H9 (cell line): Measurements from ENCODE around the gene TMEM117. TPM values are rescaled to one million over a fixed set of nuclear protein-coding genes. Genes with fewer than 3 reads are reported as not detected.

Experiments
- DNase-seq: peaks from one replicate; pipeline ENCODE4 v3.0.0-alpha.2; 2017
- H2AFZ ChIP-seq: one replicate; pipeline ENCODE4 v1.6.1; 2013; ENCODE audit warnings: mild to moderate bottlenecking, low read length, control low read depth, moderate library complexity
- H2AK5ac ChIP-seq: 2 replicates; pipeline ENCODE4 v1.6.1; 2013; ENCODE audit warnings: low read length, control low read depth, mixed read lengths; ENCODE audit not compliant: insufficient read length
- H2BK120ac ChIP-seq: one replicate; pipeline ENCODE4 v1.6.1; 2013; ENCODE audit warnings: low read depth, mild to moderate bottlenecking, low read length, control low read depth, inconsistent platforms; ENCODE audit not compliant: poor library complexity, severe bottlenecking
- H2BK12ac ChIP-seq: 2 replicates; pipeline ENCODE4 v1.6.1; 2013; ENCODE audit warnings: low read length, control low read depth, mixed read lengths, low read depth; ENCODE audit not compliant: insufficient read length
- H2BK15ac ChIP-seq: 2 replicates; pipeline ENCODE4 v1.6.1; 2013; ENCODE audit warnings: low read depth, low read length, control low read depth
- H2BK20ac ChIP-seq: one replicate; pipeline ENCODE4 v1.6.1; 2013; ENCODE audit warnings: low read depth, mild to moderate bottlenecking, low read length, control low read depth, inconsistent platforms; ENCODE audit not compliant: poor library complexity, severe bottlenecking
- H2BK5ac ChIP-seq: 2 replicates; pipeline ENCODE4 v1.6.1; 2013; ENCODE audit warnings: low read length, control low read depth, mixed read lengths; ENCODE audit not compliant: insufficient read length
- H3K14ac ChIP-seq: 2 replicates; pipeline ENCODE4 v1.6.1; 2013; ENCODE audit warnings: low read length, control low read depth; ENCODE audit not compliant: insufficient read depth
- H3K18ac ChIP-seq: 2 replicates; pipeline ENCODE4 v1.6.1; 2013; ENCODE audit warnings: low read depth, mild to moderate bottlenecking, mixed read lengths, low read length, control low read depth; ENCODE audit not compliant: insufficient read length
- H3K23ac ChIP-seq: 2 replicates; pipeline ENCODE4 v1.6.1; 2013; ENCODE audit warnings: low read length, control low read depth, mixed read lengths, low read depth; ENCODE audit not compliant: insufficient read length
- H3K23me2 ChIP-seq: 2 replicates; pipeline ENCODE4 v1.6.1; 2013; ENCODE audit warnings: low read depth, mild to moderate bottlenecking, mixed read lengths, low read length, control low read depth; ENCODE audit not compliant: insufficient read length, poor library complexity, severe bottlenecking
- H3K27ac ChIP-seq: 2 replicates; pipeline ENCODE4 v1.5.1; 2013; ENCODE audit warnings: low read length, control low read depth, mixed read lengths, low read depth; ENCODE audit not compliant: insufficient read length
- H3K27me3 ChIP-seq: 2 replicates; pipeline ENCODE4 v1.6.1; 2013; ENCODE audit warnings: low read length, control low read depth, inconsistent platforms; ENCODE audit not compliant: insufficient read depth
- H3K4ac ChIP-seq: 2 replicates; pipeline ENCODE4 v1.6.1; 2013; ENCODE audit warnings: low read depth, mild to moderate bottlenecking, control low read depth, inconsistent platforms, low read length, moderate library complexity
- H3K4me1 ChIP-seq: 2 replicates; pipeline ENCODE4 v1.6.1; 2013; ENCODE audit warnings: low read length, control low read depth, inconsistent platforms; ENCODE audit not compliant: insufficient read depth
- H3K4me2 ChIP-seq: 2 replicates; pipeline ENCODE4 v1.6.1; 2013; ENCODE audit warnings: low read length, control low read depth, mixed read lengths; ENCODE audit not compliant: insufficient read length, insufficient read depth
- H3K56ac ChIP-seq: 2 replicates; pipeline ENCODE4 v1.6.1; 2013; ENCODE audit warnings: low read depth, mild to moderate bottlenecking, mixed read lengths, low read length, control low read depth; ENCODE audit not compliant: insufficient read length
- H3K79me1 ChIP-seq: 2 replicates; pipeline ENCODE4 v1.6.1; 2013; ENCODE audit warnings: low read depth, mild to moderate bottlenecking, moderate library complexity, low read length, control low read depth, inconsistent platforms; ENCODE audit not compliant: insufficient read depth, poor library complexity, severe bottlenecking
- H3K79me2 ChIP-seq: 2 replicates; pipeline ENCODE4 v1.6.1; 2013; ENCODE audit warnings: low read length, control low read depth, inconsistent platforms; ENCODE audit not compliant: insufficient read depth
- H3K9ac ChIP-seq: 2 replicates; pipeline ENCODE4 v1.6.1; 2013; ENCODE audit warnings: low read length, control low read depth, mixed read lengths; ENCODE audit not compliant: insufficient read length; ENCODE audit errors: extremely low read depth
- H3K9me3 ChIP-seq: one replicate; pipeline ENCODE4 v1.6.1; 2013; ENCODE audit warnings: low read depth, low read length, inconsistent platforms; ENCODE audit not compliant: control insufficient read depth
- H3T11ph ChIP-seq: one replicate; pipeline ENCODE4 v1.6.1; 2013; ENCODE audit warnings: mild to moderate bottlenecking, low read length, control low read depth, inconsistent platforms
- H4K20me1 ChIP-seq: one replicate; pipeline ENCODE4 v1.6.1; 2013; ENCODE audit not compliant: control insufficient read depth, insufficient read length, insufficient read depth
- H4K5ac ChIP-seq: 2 replicates; pipeline ENCODE4 v1.6.1; 2013; ENCODE audit warnings: low read depth, mild to moderate bottlenecking, mixed read lengths, low read length, control low read depth; ENCODE audit not compliant: insufficient read length
- H4K8ac ChIP-seq: replicated peaks from 2 replicates; pipeline ENCODE4 v1.6.1; 2013; ENCODE audit warnings: low read length, control low read depth, mixed read lengths, low read depth; ENCODE audit not compliant: insufficient read length
- H4K91ac ChIP-seq: 2 replicates; pipeline ENCODE4 v1.6.1; 2013; ENCODE audit warnings: low read depth, mild to moderate bottlenecking, moderate library complexity, mixed read lengths, low read length, control low read depth; ENCODE audit not compliant: insufficient read length
- H3K27ac Mint-ChIP-seq, 3 experiments: 2 replicates in 2 of 3; 3 replicates in 1 of 3; pipeline ENCODE4 v1.8.0; 2020 to 2021; ENCODE audit warnings: mixed read lengths in 3 of 3, mild to moderate bottlenecking in 1 of 3, moderate library complexity in 1 of 3
- H3K27me3 Mint-ChIP-seq: 2 replicates; pipeline ENCODE4 v1.8.0; 2021; ENCODE audit warnings: low read depth, mild to moderate bottlenecking, moderate library complexity, mixed read lengths
- H3K36me3 Mint-ChIP-seq, 3 experiments: 2 replicates in 2 of 3; 3 replicates in 1 of 3; pipeline ENCODE4 v1.8.0; 2020 to 2021; ENCODE audit warnings: low read depth in 3 of 3, mixed read lengths in 3 of 3; ENCODE audit not compliant: insufficient read depth in 1 of 3
- H3K4me1 Mint-ChIP-seq, 2 experiments: 2 replicates each; pipeline ENCODE4 v1.8.0; 2020; ENCODE audit warnings: mixed read lengths in 2 of 2
- H3K4me3 Mint-ChIP-seq, 2 experiments: 2 replicates in 1 of 2; 3 replicates in 1 of 2; pipeline ENCODE4 v1.8.0; 2020 to 2021; ENCODE audit warnings: mild to moderate bottlenecking in 2 of 2, mixed read lengths in 2 of 2, moderate library complexity in 1 of 2
- H3K9me3 Mint-ChIP-seq, 2 experiments: 2 replicates in 1 of 2; 3 replicates in 1 of 2; pipeline ENCODE4 v1.8.0; 2020; ENCODE audit warnings: mild to moderate bottlenecking in 2 of 2, mixed read lengths in 2 of 2, moderate library complexity in 1 of 2
- total RNA-seq: library from RNA; stranded (reverse); gene quantifications from 2 replicates; pipeline ENCODE4 v1.2.1, GENCODE V29; 2021
- TF ChIP-seq, protein P1 (sequence below): fragments of 200-600 bp; sonication (generic); conservative IDR thresholded peaks from 3 replicates; pipeline ENCODE4 v1.8.0; 2021; ENCODE audit warnings: antibody characterized with exemption, mild to moderate bottlenecking

The TMEM117 gene
- total RNA-seq, 1 experiment from 2014 or later: 1.7 TPM

DNA sequence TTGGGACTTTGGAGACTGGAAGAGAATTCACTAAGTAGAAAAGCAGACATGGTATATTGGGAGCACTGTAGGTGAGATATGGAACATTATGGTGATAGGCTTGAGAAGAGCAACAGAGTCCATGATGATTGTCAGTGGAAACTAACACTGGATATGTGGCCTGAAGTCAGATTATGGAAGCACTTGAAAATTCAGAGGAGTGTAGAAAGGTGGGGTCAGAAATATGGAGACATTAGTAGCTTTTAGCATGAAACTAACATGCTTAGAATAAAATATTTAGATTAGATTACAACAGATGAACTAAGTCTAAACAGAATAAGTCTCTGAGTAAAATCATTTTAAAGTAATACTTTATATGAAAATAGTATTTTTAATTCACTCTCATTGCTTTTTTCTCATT is 499.1 kb downstream of the TMEM117 start:
- H3K79me1 ChIP-seq: no peaks in the 10 kb centered on the region
- H2BK15ac ChIP-seq: no peak overlapping the region
- H2AFZ ChIP-seq: no peak overlapping the region
- no peak overlapping the region for H2BK5ac ChIP-seq
- H2AK5ac ChIP-seq: no peak overlapping the region
- no peak overlapping the region for H3K18ac ChIP-seq
- TF ChIP-seq, protein P1, sequence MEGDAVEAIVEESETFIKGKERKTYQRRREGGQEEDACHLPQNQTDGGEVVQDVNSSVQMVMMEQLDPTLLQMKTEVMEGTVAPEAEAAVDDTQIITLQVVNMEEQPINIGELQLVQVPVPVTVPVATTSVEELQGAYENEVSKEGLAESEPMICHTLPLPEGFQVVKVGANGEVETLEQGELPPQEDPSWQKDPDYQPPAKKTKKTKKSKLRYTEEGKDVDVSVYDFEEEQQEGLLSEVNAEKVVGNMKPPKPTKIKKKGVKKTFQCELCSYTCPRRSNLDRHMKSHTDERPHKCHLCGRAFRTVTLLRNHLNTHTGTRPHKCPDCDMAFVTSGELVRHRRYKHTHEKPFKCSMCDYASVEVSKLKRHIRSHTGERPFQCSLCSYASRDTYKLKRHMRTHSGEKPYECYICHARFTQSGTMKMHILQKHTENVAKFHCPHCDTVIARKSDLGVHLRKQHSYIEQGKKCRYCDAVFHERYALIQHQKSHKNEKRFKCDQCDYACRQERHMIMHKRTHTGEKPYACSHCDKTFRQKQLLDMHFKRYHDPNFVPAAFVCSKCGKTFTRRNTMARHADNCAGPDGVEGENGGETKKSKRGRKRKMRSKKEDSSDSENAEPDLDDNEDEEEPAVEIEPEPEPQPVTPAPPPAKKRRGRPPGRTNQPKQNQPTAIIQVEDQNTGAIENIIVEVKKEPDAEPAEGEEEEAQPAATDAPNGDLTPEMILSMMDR: no peak
- H3K27ac ChIP-seq: no peak overlapping the region
- no peak overlapping the region for H4K5ac ChIP-seq
- Mint-ChIP-seq H3K4me1 (no peaks in the 10 kb centered on the region), H3K36me3 (0 out of 7 replicates have a peak, but pooled peaks cover 0 to 3% (median 0%) of the 10 kb centered on the region in 3 experiments), H3K27ac (no peak overlapping the region), H3K27me3 (no peaks in the 10 kb centered on the region; the same call in 1 of the 2 replicates), H3K9me3 (peaks cover 3 to 6% of the 10 kb centered on the region in 2 experiments; a peak in 3 of 5 replicates), H3K4me3 (no peak overlapping the region)
- no peak overlapping the region for H2BK12ac ChIP-seq
- no peaks in the 10 kb centered on the region for H3K4me1 ChIP-seq
- DNase-seq: no peak
- H3K79me2 ChIP-seq: no peaks in the 10 kb centered on the region
- H2BK120ac ChIP-seq: no peak overlapping the region
- no peak overlapping the region for H4K91ac ChIP-seq
- H3K9me3 ChIP-seq: no peaks in the 10 kb centered on the region
- no peak overlapping the region for H3K9ac ChIP-seq
- H3K23ac ChIP-seq: no peak overlapping the region
- no peak overlapping the region for H3K56ac ChIP-seq
- no peaks in the 10 kb centered on the region for H3K27me3 ChIP-seq
- H3K4me2 ChIP-seq: no peak overlapping the region
- H3K4ac ChIP-seq: no peak overlapping the region
- H3K14ac ChIP-seq: no peak overlapping the region
- H3T11ph ChIP-seq: no peak overlapping the region
- H3K23me2 ChIP-seq: no peaks in the 10 kb centered on the region
- no peak overlapping the region for H2BK20ac ChIP-seq
- no peak overlapping the region for H4K8ac ChIP-seq
- H4K20me1 ChIP-seq: no peaks in the 10 kb centered on the region
